HG02943 (cell line): ENCODE measurements around the gene CDHR5.
"Not testable (repeated sequence)": the region's sequence is repeated elsewhere in the genome, so short reads cannot be mapped to it uniquely, and the experiment has no call there.

Experiments used
- ATAC-seq: cut with Tn5 transposase; IDR thresholded peaks from one replicate; pipeline ENCODE4 v1.9.1; 2021; ENCODE audit warnings: mild to moderate bottlenecking, low read depth, moderate library complexity; ENCODE audit not compliant: unreplicated experiment

CDHR5 gene, protein sequence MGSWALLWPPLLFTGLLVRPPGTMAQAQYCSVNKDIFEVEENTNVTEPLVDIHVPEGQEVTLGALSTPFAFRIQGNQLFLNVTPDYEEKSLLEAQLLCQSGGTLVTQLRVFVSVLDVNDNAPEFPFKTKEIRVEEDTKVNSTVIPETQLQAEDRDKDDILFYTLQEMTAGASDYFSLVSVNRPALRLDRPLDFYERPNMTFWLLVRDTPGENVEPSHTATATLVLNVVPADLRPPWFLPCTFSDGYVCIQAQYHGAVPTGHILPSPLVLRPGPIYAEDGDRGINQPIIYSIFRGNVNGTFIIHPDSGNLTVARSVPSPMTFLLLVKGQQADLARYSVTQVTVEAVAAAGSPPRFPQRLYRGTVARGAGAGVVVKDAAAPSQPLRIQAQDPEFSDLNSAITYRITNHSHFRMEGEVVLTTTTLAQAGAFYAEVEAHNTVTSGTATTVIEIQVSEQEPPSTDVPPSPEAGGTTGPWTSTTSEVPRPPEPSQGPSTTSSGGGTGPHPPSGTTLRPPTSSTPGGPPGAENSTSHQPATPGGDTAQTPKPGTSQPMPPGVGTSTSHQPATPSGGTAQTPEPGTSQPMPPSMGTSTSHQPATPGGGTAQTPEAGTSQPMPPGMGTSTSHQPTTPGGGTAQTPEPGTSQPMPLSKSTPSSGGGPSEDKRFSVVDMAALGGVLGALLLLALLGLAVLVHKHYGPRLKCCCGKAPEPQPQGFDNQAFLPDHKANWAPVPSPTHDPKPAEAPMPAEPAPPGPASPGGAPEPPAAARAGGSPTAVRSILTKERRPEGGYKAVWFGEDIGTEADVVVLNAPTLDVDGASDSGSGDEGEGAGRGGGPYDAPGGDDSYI

DNA sequence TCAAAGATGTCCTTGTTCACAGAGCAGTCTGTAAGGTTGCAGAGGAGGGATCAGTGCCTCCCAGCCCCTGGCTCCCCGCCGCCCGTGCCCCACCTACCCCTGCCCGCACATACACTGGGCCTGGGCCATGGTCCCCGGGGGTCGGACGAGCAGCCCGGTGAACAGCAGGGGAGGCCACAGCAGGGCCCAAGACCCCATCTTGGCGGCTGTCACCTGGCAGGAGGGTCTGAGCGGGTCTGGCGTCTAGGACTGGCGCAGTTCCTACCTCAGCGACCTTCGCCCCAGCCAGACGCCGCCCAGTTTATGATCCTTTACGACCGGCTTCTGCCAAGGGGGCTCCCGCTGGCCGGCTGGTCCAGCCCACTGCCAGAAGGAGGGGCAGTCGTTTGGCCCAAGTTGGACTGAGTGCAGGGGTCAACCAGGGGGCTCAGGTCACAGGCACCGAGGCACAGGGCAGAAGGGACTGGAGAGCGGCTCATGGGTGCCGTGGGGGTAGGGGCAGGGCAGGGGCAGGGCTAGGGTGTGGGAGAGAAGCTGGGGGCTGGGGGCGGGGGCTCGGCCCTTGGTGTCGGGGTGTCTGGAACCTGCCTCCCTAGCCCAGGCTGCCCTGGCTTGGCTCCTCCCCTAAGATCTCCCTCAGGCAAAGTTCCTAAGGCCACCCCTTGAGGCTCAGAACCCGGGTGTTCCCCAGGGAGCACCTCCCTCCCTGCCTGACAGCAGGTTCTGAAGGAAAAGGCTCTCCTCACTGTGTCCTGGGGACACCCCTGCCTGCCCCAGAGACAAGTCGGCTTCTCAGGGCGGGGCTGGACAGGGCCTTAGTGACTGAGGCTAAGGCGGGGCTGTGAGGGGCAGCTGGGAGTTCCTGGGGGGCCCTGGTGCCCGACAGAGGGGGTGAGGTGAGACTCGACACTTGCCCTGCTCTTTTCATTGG, at the start of gene CDHR5:
CDHR5 (minus strand) TSS at position 251 of the 931 bp plus-strand sequence; CDS start at position 198, 53 bp downstream.
- no peak for ATAC-seq

DNA sequence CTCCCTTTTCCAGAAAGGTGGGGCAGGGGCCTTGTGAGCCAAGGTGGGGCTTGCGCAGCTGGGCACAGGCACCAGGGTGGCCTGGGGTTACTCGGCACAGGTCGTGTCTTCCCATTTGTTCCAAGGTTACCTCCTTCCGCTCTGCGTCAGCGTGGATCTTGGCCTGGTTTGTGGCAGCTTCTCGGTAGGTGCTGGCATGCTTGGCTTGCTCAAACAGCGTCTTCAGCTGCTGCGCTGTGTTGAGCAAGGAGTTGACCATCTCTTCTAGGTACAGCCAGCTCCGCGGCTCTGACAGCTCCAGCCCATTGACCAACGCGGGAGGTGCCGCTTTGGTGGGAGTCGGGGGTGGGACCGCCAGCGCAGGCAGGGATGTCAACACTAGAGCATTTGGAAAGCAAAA, 49.7 kb upstream of the CDHR5 start:
- ATAC-seq: no peak

DNA sequence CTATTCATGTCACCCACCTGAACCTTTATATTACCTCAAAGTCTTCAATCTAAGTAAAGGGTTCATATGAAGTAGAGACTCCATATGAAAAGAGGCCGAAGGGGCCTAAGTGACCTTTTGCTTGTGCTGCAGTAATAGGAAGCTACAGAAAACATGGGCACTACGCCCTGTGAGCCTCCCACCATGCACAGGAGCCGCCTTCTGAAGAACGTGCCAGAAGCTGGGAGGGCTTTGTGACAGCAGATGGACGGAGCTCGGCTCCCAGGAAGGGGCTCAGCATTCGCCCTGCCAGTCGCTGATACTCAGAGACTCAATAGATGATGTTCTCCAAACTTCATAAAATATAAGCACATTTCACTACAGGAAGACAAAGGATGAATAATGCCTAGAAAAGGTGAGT, 49.1 kb upstream of the CDHR5 start:
- no peak for ATAC-seq

DNA sequence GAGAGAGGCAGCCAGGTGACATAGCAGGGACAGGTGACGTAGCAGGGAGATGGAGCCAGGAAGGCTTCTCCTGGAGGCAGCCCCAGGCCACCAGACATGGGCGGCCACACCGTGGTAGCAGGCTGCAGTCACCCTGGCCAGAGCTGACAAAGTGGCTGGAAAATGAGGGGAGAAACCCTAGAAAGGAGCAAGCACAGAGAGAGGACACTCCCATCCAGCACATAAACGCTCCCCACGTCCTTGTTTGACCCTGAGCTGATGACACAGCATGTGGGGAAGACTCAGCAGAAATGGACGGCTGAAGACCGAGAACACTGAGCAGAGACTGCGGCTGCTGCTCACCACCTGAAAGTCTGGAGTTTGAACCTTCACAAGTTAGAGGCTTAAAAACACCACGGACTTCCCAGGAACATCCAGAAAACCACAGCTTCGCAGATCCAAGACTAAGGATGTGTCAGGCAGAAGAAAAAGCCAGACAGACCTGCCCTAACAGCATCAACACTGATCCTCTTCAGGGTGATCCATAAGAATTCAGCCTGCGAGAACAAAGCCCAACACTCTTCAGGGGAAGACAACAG, 41.0 kb upstream of the CDHR5 start:
- ATAC-seq: no peak

DNA sequence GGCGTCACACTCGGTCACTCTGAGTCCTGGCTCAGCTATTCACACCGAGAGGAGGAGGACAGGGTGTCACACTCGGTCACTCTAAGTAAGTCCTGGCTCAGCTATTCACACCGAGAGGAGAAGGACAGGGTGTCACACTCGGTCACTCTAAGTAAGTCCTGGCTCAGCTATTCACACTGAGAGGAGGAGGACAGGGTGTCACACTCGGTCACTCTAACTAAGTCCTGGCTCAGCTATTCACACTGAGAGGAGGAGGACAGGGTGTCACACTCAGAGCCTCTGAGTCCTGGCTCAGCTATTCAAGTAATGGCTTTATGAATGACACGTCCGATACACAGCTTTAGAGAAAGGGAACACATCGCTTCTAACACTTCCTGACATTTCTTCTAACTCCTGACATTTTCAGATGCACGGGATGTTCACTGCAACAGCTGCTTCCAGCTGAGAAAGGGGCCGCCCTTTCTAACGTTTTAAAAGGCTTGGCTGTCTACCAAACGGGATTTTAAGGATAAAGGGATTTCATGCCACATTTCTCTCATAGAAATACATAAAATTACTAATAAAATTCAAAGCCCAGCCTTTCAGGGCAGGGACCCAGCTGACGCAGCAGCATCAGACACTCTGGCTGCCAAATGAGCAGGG, 40.4 kb upstream of the CDHR5 start:
- no peak for ATAC-seq

DNA sequence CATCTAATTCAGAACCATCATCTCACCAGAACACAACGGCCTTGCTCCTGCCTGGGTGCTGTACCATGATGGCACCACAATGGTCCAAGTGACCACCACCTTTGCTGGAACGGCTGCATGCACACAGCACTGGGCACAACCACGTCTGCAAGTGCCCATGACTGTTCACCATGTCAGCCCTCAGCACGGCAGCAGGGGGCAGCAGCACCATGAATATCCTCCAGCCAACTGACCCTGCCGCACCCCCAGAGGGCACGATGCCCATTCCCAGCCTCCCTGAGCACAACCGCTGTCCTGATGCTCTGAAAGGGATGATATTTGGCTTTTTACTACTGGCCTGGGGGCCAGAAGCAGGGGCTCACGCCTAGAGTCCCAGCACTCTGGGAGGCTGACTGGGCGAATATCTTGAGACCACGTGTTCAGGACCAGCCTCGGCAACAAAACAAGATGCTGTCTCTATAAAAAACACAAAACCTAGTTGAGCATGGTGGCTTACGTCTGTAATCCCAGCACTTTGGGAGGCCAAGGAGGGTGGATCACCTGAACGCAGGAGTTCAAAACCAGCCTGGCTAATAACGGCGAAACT, 38.0 kb upstream of the CDHR5 start:
- no peak for ATAC-seq

DNA sequence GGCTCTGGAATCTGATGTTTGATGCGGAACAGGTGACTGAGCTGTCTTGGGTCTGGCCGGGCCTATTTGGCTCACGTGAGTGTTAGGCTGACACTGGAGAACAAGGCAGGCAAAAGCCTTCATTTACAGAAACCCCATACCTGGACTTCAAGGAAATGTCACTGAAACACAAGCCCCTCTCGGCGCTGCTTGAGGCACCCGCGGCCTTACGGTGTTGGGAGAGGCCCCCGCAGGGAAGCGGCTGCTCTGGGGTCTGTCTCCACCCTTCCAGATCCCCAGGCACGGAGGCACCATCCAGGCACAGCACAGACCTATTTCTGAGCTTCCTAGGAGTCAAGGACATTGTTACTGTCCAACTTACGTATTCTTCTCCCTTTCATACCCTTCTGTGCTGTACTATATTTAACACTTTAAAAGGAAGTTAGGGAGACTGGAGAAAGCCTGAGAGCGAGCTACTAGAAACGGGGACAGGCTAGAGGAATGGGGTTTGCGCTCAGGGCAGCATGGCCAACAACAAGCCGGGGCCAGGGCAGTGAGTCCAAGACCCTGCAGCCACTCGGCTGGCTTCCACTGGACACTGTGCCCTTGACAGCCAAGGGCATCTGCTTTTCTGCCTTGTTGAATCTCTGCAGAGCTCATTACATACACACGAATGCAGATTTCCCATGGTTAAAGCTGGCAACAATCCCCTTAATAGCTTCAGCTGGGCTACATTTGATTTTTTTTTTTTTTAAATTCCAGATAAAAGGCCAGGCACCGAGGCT, 36.1 kb upstream of the CDHR5 start:
- ATAC-seq: no peak

DNA sequence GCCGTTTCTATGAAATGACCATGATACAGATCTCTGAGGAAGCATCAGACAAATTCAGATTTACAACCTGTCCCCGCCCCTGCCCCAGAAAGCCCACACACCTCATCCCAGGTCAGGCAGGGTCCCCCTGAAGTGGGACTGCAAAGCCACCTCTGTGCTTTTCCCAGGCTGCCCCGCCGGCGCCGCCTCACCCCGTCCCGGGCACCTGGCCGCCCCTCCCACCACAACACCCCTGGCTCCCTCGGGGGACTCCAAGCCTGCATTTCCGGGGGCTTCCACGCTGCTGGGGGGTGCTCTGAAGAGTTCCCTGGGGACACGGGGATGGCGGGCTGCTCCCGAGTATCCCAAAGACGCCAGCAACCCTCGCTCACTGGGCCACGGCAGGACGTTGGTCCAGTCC, 35.5 kb upstream of the CDHR5 start:
- ATAC-seq: no peak

DNA sequence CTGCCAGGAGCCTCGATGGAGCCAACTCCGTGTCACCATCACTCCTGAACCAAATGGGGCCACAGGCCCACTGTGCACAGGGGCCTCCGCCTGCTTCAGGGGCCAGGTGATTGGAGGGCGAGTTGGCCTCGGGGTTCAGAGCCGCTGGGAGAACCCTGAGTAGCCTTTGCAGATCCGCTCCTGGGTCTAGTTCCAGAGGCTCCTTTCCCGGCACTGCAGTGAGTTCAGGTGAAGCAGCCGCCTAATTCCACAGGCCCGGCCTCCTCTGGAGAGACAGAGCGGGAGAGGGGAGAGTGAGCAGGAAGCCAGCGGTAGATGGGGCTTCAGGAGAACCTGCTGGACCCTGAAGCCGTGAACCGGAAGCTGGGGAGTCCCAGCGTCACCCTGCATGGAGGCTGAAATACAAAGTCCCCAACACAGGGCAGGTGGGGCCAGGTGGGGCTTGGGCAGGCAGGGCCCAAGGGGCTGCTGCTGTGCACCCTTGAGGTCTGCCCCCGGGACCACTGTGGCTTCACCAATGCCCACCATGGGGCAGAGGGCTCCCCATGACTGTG, 34.9 kb upstream of the CDHR5 start:
- ATAC-seq: no peak

DNA sequence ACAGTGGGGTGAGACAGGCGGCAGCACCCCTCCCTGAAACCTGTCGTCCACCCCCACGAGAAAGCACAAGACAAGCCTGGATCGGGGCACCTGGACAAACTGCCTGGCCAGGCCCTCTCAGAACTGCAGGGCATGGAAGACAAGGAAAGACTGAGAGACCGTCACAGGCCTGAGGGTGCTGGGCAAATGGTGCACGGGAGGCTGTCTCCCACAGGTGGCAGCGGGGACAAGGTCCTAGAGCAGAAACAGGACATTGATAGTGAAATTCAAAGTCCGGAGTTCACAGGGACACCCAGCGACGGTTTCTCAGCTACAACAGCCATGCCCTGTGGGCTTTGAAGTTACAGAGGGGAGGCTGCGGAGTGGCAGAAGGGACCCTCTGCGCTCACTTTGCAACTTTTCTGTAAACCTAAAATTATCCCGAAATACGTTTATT, 33.0 kb upstream of the CDHR5 start:
- no peak for ATAC-seq

DNA sequence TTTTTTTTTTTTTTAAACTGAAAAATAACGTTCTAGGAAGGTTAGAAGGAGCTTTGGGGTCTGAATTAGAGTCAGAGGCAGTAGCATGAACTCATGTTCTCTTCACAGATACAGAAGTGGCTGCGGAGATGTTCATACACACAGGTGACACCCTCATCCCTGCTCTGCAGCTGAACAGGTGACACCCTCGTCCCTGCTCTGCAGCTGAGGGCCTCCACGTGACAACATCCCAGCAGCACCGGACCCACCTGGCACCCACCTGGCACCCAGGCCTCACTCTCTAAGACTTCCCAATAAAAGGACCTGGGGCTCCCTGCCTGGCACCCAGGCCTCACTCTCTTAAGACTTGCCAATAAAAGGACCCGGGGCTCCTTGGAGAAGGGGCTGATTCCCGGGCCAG, 32.1 kb upstream of the CDHR5 start:
- no peak for ATAC-seq

DNA sequence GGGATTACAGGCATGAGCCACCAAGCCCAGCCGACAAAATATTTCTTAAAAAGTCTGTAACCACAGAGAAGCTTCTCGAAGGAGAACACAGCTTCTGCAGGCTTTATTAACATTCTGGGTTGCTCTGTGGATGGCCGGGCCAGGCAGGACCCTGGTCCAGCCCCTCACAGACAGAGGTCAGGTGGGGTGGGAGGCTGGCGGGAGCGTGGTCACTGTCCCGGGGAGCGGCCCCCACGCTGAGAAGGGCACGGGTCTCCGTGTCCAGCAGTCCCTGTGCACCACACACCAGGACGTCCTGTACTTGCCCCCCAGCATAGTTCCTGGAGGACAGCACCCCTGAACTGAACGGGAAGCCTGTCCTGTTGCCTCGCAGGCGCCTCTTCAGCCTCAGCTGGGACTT, 31.7 kb upstream of the CDHR5 start:
- ATAC-seq: no peak

DNA sequence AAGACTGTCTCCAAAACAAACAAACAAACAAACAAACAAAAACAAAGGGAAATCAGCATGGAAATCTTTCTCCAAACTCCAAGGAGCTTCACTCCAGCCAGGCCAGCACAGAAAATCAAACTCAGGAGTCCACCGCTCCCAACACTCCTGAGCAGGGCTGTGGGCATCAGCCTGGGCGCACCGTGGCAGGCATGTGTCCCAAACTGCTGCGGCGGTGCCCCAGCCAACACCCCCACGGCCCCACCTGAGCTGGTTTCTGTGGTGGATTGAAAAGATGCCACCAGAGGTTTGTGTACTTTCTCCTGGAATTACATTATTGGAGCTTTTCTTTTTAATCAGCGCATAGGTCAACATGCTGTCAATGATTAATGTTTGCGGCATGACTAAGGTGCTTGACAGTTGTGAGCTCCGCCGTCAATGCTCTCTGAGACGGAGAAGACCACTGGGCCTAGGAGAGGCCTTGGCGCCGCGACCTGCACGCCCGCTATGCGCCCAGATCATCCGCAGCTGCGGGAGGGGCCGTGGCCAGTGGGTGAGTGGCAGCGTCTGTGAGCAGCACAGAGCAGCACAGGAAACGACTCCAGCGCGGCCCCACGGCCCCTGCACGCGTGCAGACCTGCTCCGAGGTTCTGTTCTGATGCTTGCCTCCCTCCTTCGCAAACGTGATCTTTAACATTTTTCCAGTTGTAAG, 30.4 kb upstream of the CDHR5 start:
- no peak for ATAC-seq

DNA sequence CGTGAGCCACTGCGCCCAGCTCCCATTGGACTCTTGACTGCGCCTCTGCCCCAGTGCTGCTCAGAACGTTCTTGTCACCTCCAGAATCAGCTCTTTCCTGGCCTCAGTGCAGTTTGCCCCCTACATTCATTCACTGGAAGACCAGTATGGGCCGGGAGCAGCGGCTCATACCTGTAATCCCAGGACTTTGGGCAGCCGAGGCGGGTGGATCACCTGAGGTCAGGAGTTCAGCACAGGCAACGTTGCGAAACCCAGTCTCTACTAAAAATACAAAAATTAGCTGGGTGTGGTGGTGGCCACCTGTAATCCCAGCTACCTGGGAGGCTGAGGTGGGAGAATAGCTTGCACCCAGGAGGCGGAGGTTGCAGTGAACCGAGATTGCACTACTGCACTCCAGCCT, 29.7 kb upstream of the CDHR5 start:
- ATAC-seq: not testable (repeated sequence)

DNA sequence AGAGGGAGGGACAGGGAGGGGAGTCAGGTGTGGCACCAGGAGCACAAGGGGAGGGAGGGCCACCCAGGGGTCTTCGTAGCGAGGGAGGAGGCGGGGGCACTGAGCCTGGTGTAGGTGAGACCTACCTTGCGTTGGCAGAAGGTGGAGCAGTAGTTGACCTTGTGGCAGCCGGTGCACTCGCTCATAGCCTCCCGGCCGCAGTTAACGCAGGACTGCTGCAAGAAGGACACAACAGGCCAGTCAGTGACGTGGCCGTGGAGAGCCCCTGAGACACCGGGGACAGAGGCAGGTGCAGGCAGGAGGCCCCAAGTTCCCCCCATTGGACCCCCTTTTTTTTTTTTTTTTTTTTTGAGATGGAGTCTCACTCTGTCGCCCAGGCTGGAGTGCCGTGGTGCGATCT, 29.1 kb upstream of the CDHR5 start:
- no peak for ATAC-seq

DNA sequence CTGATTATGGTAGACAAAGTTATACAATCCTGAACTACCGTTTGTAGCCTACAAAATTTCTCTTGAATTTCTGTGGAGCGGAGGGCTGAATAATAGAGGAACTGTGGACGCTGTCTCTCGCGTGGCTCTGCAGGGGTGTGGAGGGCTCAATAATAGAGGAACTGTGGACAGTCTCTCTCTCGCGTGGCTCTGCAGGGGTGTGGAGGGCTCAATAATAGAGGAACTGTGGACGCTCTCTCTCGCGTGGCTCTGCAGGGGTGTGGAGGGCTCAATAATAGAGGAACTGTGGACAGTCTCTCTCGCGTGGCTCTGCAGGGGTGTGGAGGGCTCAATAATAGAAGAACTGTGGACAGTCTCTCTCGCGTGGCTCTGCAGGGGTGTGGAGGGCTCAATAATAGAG, 28.4 kb upstream of the CDHR5 start:
- ATAC-seq: not testable (repeated sequence)

DNA sequence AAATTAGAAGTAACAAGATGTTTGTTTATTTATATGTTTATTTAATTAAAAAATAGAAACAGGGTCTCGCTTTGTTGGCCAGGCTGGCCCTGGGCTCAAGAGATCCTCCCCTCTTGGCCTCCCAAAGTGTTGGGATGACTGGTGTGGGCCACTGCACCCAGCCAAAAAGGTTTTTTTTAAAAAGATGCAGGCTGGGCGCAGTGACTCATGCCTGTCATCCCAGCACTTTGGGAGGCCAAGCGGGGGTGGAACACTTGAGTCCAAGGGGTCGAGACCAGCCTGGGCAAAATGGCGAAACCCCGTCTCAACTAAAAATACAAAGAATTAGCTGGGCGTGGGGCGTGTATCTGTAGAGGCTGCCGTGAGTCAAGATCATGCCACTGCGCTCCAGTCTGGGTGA, 25.7 kb upstream of the CDHR5 start:
- ATAC-seq: no peak

DNA sequence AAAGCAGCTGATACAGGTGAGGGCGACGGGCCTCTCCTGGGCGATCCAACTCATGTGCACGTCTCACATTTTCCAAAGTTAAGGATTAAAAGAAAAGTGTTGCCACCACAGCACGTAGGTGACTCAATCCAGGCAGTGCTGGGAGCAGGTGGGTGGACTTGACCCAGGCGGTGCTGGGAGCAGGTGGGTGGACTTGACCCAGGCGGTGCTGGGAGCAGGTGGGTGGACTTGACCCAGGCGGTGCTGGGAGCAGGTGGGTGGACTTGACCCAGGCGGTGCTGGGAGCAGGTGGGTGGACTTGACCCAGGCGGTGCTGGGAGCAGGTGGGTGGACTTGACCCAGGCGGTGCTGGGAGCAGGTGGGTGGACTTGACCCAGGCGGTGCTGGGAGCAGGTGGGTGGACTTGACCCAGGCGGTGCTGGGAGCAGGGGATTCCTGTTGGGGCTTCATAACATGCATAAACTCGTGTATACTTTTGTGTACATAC, 23.0 kb upstream of the CDHR5 start:
- not testable (repeated sequence) for ATAC-seq
